Measurements from ENCODE around the gene C2orf68.
"Not testable (repeated sequence)": the region's sequence is repeated elsewhere in the genome, so short reads cannot be mapped to it uniquely, and the experiment has no call there.

The C2orf68 gene

GRCh38 chr2:85579266-85579935 lies 32.5 kb downstream of the C2orf68 start:
- DNase-seq = no peak

- DNase-seq = no peak
Measured at GRCh38 chr2:85578243-85579180, 33.4 kb downstream of the C2orf68 start.

GRCh38 chr2:85577386-85578242 lies 34.3 kb downstream of the C2orf68 start, which contains the start of gene VAMP8:
TSS of gene VAMP8 (plus strand) at chr2:85577586. CDS start at chr2:85577647, 61 bp downstream.
- DNase-seq = no peak

GRCh38 chr2:85577063-85577385 lies 34.8 kb downstream of the C2orf68 start:
- no peak for DNase-seq

- DNase-seq = no peak
Measured at GRCh38 chr2:85575739-85576138, 36.1 kb downstream of the C2orf68 start.

- DNase-seq = no peak
Measured at GRCh38 chr2:85566265-85566664, 45.6 kb downstream of the C2orf68 start.

- no peak for DNase-seq
Measured at GRCh38 chr2:85564144-85564563, 47.7 kb downstream of the C2orf68 start.

GRCh38 chr2:85561280-85562212 lies 50.3 kb downstream of the C2orf68 start, which contains the start of gene GGCX:
TSS of gene GGCX (minus strand) at chr2:85561493. CDS start at chr2:85561428, 65 bp downstream.
- DNase-seq = peak; percentile 82

GRCh38 chr2:85560812-85561279 lies 51.0 kb downstream of the C2orf68 start:
- DNase-seq = no peak

GRCh38 chr2:85560403-85560726 lies 51.5 kb downstream of the C2orf68 start:
- not testable (repeated sequence) for DNase-seq

- no peak for DNase-seq
Measured at GRCh38 chr2:85558160-85558559, 53.7 kb downstream of the C2orf68 start.

GRCh38 chr2:85557130-85557529 lies 54.7 kb downstream of the C2orf68 start:
- DNase-seq = no peak

Measured in T1000 (cell line).